Loucy (cell line): ENCODE data around the gene ACSM6.

Source experiments
- H2AFZ ChIP-seq: fragments of 200-600 bp; sonication (generic); 2 replicates; pipeline ENCODE4 v1.6.0; 2016; ENCODE audit warnings: antibody characterized with exemption, mild to moderate bottlenecking, low read length, moderate library complexity
- H3F3A ChIP-seq: fragments of 200-600 bp; 2 replicates; pipeline ENCODE4 v1.6.0; 2016; ENCODE audit warnings: antibody characterized with exemption, low read depth, mild to moderate bottlenecking
- H3K27me3 ChIP-seq: fragments of 200-600 bp; sonication (generic); 2 replicates; pipeline ENCODE4 v1.6.1; 2014; ENCODE audit warnings: low read length, mild to moderate bottlenecking; ENCODE audit not compliant: insufficient read depth, poor library complexity, severe bottlenecking
- H3K36me3 ChIP-seq: fragments of 200-600 bp; sonication (generic); 2 replicates; pipeline ENCODE4 v1.6.1; 2016; ENCODE audit warnings: low read length; ENCODE audit not compliant: insufficient read depth
- H3K4me1 ChIP-seq: fragments of 200-600 bp; sonication (generic); 2 replicates; pipeline ENCODE4 v1.5.1; 2014; ENCODE audit warnings: low read length, mild to moderate bottlenecking; ENCODE audit not compliant: insufficient read depth, poor library complexity, severe bottlenecking
- H3K4me2 ChIP-seq: fragments of 200-600 bp; sonication (generic); 2 replicates; pipeline ENCODE4 v1.6.0; 2014; ENCODE audit warnings: antibody characterized with exemption, low read length, low read depth, mild to moderate bottlenecking; ENCODE audit not compliant: poor library complexity, severe bottlenecking
- H3K4me3 ChIP-seq: fragments of 200-600 bp; sonication (generic); 2 replicates; pipeline ENCODE4 v1.5.1; 2014; ENCODE audit warnings: low read length, mild to moderate bottlenecking, mixed read lengths; ENCODE audit not compliant: poor library complexity, severe bottlenecking
- H3K79me2 ChIP-seq: fragments of 200-600 bp; sonication (generic); 2 replicates; pipeline ENCODE4 v1.6.1; 2014; ENCODE audit warnings: low read length; ENCODE audit not compliant: insufficient read depth
- H3K9ac ChIP-seq: fragments of 200-600 bp; sonication (generic); 2 replicates; pipeline ENCODE4 v1.6.0; 2014; ENCODE audit warnings: mild to moderate bottlenecking, low read depth, low read length, moderate library complexity; ENCODE audit not compliant: poor library complexity, severe bottlenecking
- H3K9me2 ChIP-seq: fragments of 200-600 bp; sonication (generic); replicated peaks from 2 replicates; pipeline ENCODE4 v1.6.1; 2016; ENCODE audit warnings: low read depth, low read length, mixed read lengths
- H3K9me3 ChIP-seq: fragments of 200-600 bp; sonication (generic); 2 replicates; pipeline ENCODE4 v1.6.1; 2014; ENCODE audit warnings: mild to moderate bottlenecking, antibody characterized with exemption, low read length, low read depth; ENCODE audit not compliant: insufficient read depth
- H4K20me1 ChIP-seq: fragments of 200-600 bp; sonication (generic); 2 replicates; pipeline ENCODE4 v1.6.0; 2014; ENCODE audit warnings: antibody characterized with exemption, low read length, mild to moderate bottlenecking; ENCODE audit not compliant: insufficient read depth, poor library complexity, severe bottlenecking
- CTCF ChIP-seq: fragments of 200-600 bp; sonication (generic); conservative IDR thresholded peaks from 2 replicates; pipeline ENCODE4 v1.5.1; 2014; ENCODE audit warnings: mild to moderate bottlenecking, antibody characterized with exemption, low read length
- EZH2phosphoT487 ChIP-seq: fragments of 200-600 bp; IDR thresholded peaks from 2 replicates; pipeline ENCODE4 v1.6.1; 2018; ENCODE audit warnings: antibody characterized with exemption, mild to moderate bottlenecking, moderate library complexity, borderline replicate concordance

The ACSM6 gene

GRCh38 chr10:95193944-95194343, at the start of gene ACSM6:
Gene ACSM6 (plus strand): TSS chr10:95194238. CDS start chr10:95194486, 248 bp downstream.
- no peaks in the 10 kb centered on the region for H3K27me3 ChIP-seq
- H3K79me2 ChIP-seq, result no peaks in the 10 kb centered on the region
- no peaks in the 10 kb centered on the region for H3K36me3 ChIP-seq
- H3K4me1 ChIP-seq, result no peaks in the 10 kb centered on the region
- H3K4me2 ChIP-seq, result no peak within 1 kb of the TSS
- H3K9me2 ChIP-seq, result no peaks in the 10 kb centered on the region
- H4K20me1 ChIP-seq, result no peaks in the 10 kb centered on the region
- H3K9me3 ChIP-seq, result no peaks in the 10 kb centered on the region
- TF ChIP-seq CTCF, result no peak
- no peak for TF ChIP-seq EZH2phosphoT487
- H3K4me3 ChIP-seq, result no peak within 1 kb of the TSS
- H3K9ac ChIP-seq, result no peak within 1 kb of the TSS
- H2AFZ ChIP-seq, result no peak within 1 kb of the TSS
- no peaks in the 10 kb centered on the region for H3F3A ChIP-seq

- Histone ChIP-seq H3K4me3 (no peak overlapping the region), H3F3A (no peaks in the 10 kb centered on the region), H3K79me2 (no peaks in the 10 kb centered on the region), H3K9me2 (no peaks in the 10 kb centered on the region), H4K20me1 (no peaks in the 10 kb centered on the region), H3K27me3 (no peaks in the 10 kb centered on the region), H3K36me3 (no peaks in the 10 kb centered on the region), H2AFZ (no peak overlapping the region), H3K4me1 (no peaks in the 10 kb centered on the region), H3K9me3 (no peaks in the 10 kb centered on the region), H3K4me2 (no peak overlapping the region), H3K9ac (no peak overlapping the region)
- TF ChIP-seq CTCF (no peak), EZH2phosphoT487 (no peak)
Observed at GRCh38 chr10:95168694-95169093, 25.3 kb upstream of the ACSM6 start.

- H3F3A ChIP-seq, result no peaks in the 10 kb centered on the region
- H3K9ac ChIP-seq, result no peak overlapping the region
- H3K36me3 ChIP-seq, result no peaks in the 10 kb centered on the region
- H3K4me1 ChIP-seq, result no peaks in the 10 kb centered on the region
- H3K79me2 ChIP-seq, result no peaks in the 10 kb centered on the region
- H3K4me2 ChIP-seq, result no peak overlapping the region
- no peaks in the 10 kb centered on the region for H4K20me1 ChIP-seq
- H3K4me3 ChIP-seq, result no peak overlapping the region
- no peaks in the 10 kb centered on the region for H3K9me3 ChIP-seq
- no peak overlapping the region for H2AFZ ChIP-seq
- TF ChIP-seq CTCF, result no peak
- no peak for TF ChIP-seq EZH2phosphoT487
- no peaks in the 10 kb centered on the region for H3K27me3 ChIP-seq
- no peaks in the 10 kb centered on the region for H3K9me2 ChIP-seq
Observed at GRCh38 chr10:95169522-95169921, 24.5 kb upstream of the ACSM6 start.
